EH (cell line): Measurements from ENCODE around the gene RAD51B.

Source experiments
- DNase-seq: peaks from one replicate; pipeline ENCODE4 v3.0.0-alpha.2; 2015; ENCODE audit warnings: low read depth

The RAD51B gene

GRCh38 chr14:68772761-68773381 is 953.3 kb downstream of the RAD51B start:
- DNase-seq: no peak

GRCh38 chr14:68774771-68775613 is 955.4 kb downstream of the RAD51B start:
- DNase-seq: peak; percentile 98

GRCh38 chr14:68775614-68776126 is 956.1 kb downstream of the RAD51B start:
- no peak for DNase-seq

GRCh38 chr14:68777644-68778043 is 958.1 kb downstream of the RAD51B start:
- DNase-seq: no peak
